Stimulated activated CD4-positive, alpha-beta T cell treated with anti-CD3 and anti-CD28 coated beads, Interleukin-2, amount 100 ng/mL, for 4 hours (primary cell): ENCODE data around the gene TFRC.
"Not testable (repeated sequence)": the region's sequence is repeated elsewhere in the genome, so short reads cannot be mapped to it uniquely, and the experiment has no call there.

Experiments
- DNase-seq: peaks from one replicate; pipeline ENCODE4 v3.0.0-alpha.2; 2020; ENCODE audit warnings: low read depth

TFRC gene

GRCh38 chr3:196081834-196082618 lies at the start of gene TFRC:
Gene TFRC, minus strand, starts transcription at chr3:196082090. Its CDS starts 4,991 bp downstream, at chr3:196077099.
- peak; percentile 97 for DNase-seq

GRCh38 chr3:196128172-196128843 lies 46.4 kb upstream of the TFRC start:
- DNase-seq, result no peak

GRCh38 chr3:196127308-196128040 lies 45.6 kb upstream of the TFRC start:
- DNase-seq, result no peak

GRCh38 chr3:196124608-196125007 lies 42.7 kb upstream of the TFRC start:
- no peak for DNase-seq

- no peak for DNase-seq
These were observed 40.8 kb upstream of the TFRC start for GRCh38 chr3:196122688-196123046.

GRCh38 chr3:196122021-196122687 lies 40.3 kb upstream of the TFRC start:
- no peak for DNase-seq

GRCh38 chr3:196121066-196121465 lies 39.2 kb upstream of the TFRC start:
- DNase-seq, result no peak

- no peak for DNase-seq
These were observed 38.5 kb upstream of the TFRC start for GRCh38 chr3:196120291-196120951.

- DNase-seq, result no peak
These were observed 35.9 kb upstream of the TFRC start for GRCh38 chr3:196117809-196118208.

GRCh38 chr3:196115678-196116083 lies 33.8 kb upstream of the TFRC start:
- no peak for DNase-seq

GRCh38 chr3:196111939-196112386 lies 30.1 kb upstream of the TFRC start:
- DNase-seq, result no peak

- no peak for DNase-seq
These were observed 26.3 kb upstream of the TFRC start for GRCh38 chr3:196108075-196108743.

- not testable (repeated sequence) for DNase-seq
These were observed 22.8 kb upstream of the TFRC start for GRCh38 chr3:196104707-196105106.

- DNase-seq, result not testable (repeated sequence)
These were observed 16.6 kb upstream of the TFRC start for GRCh38 chr3:196098365-196098980.

- DNase-seq, result no peak
These were observed 15.7 kb upstream of the TFRC start for GRCh38 chr3:196097373-196098154.

GRCh38 chr3:196096382-196096953 lies 14.6 kb upstream of the TFRC start:
- DNase-seq, result no peak

- DNase-seq, result no peak
These were observed 11.6 kb upstream of the TFRC start for GRCh38 chr3:196093317-196094111.

GRCh38 chr3:196087906-196088305 lies 6.0 kb upstream of the TFRC start:
- no peak for DNase-seq

- DNase-seq, result no peak
These were observed 705 bp upstream of the TFRC start for GRCh38 chr3:196082619-196082971.
